Endothelial cell of umbilical vein (primary cell): ENCODE results near the gene MYT1. TPM values are rescaled to one million over a fixed set of nuclear protein-coding genes. Genes with fewer than 3 reads are reported as not detected.

Source experiments
- BruUV-seq: library from RNA; stranded (reverse); fragments of 400-500 nt; replicated peaks from 2 replicates; lab custom pipeline; 2021; lab: Mats Ljungman, UMichigan
- CTCF ChIA-PET: fragments of 300-600, 350-600 bp; sonication (Branson Sonifier 250); formaldehyde crosslinking; loops from one replicate; lab custom pipeline; 2021; ENCODE audit warnings: antibody characterized with exemption, inconsistent platforms; lab: Charles Lee
- POLR2A ChIA-PET: fragments of 300-600, 350-600 bp; sonication (Branson Sonifier 250); formaldehyde crosslinking; loops from one replicate; lab custom pipeline; 2021; ENCODE audit warnings: antibody characterized with exemption, inconsistent platforms; lab: Charles Lee
- DNase-seq: peaks from one replicate; pipeline ENCODE4 v3.0.0-alpha.2; 2011; ENCODE audit warnings: low read depth, low spot score
- FAIRE-seq: peaks from 2 replicates; lab custom pipeline; 2011; peaks lifted over from hg19 to GRCh38; lab: Jason Lieb, UNC
- H2AFZ ChIP-seq: 2 replicates; pipeline ENCODE4 v1.6.0; 2012; ENCODE audit warnings: low read depth, low read length, control low read depth, inconsistent platforms
- H3K27ac ChIP-seq: 2 replicates; pipeline ENCODE4 v1.5.1; 2011; ENCODE audit warnings: low read depth, mild to moderate bottlenecking, control low read depth, low read length, moderate library complexity; ENCODE audit not compliant: insufficient read depth
- H3K27me3 ChIP-seq, 2 experiments: 2 replicates each; pipeline versions ENCODE4 v1.6.0 to v1.6.1; 2011; ENCODE audit warnings: low read length in 2 of 2, mixed read lengths in 1 of 2; ENCODE audit not compliant: control insufficient read depth in 2 of 2, insufficient read depth in 2 of 2
- H3K36me3 ChIP-seq, 2 experiments: 2 replicates in 1 of 2; 3 replicates in 1 of 2; pipeline ENCODE4 v1.5.1; 2011; ENCODE audit warnings: low read length in 2 of 2, mild to moderate bottlenecking in 1 of 2, moderate library complexity in 1 of 2; ENCODE audit not compliant: control insufficient read depth in 2 of 2, insufficient read depth in 2 of 2; ENCODE audit errors: extremely low read depth in 1 of 2
- H3K4me1 ChIP-seq: 3 replicates; pipeline ENCODE4 v1.5.1; 2011; ENCODE audit warnings: mild to moderate bottlenecking, low read length; ENCODE audit not compliant: control insufficient read depth, insufficient read depth; ENCODE audit errors: extremely low read depth
- H3K4me2 ChIP-seq: 2 replicates; pipeline ENCODE4 v1.6.1; 2011; ENCODE audit warnings: low read length, control low read depth, mixed read lengths; ENCODE audit not compliant: insufficient read depth
- H3K4me3 ChIP-seq, 3 experiments: fragments of 200-600 bp in 1 of 3; sonication (generic), shearing (Covaris generic) in 1 of 3; replicated peaks in 1 of 3; 2 replicates each; pipeline ENCODE4 v1.5.1; 2011 to 2016; ENCODE audit warnings: control low read depth in 3 of 3, low read length in 3 of 3, mild to moderate bottlenecking in 2 of 3, inconsistent platforms in 1 of 3, low read depth in 1 of 3, moderate library complexity in 1 of 3; ENCODE audit not compliant: insufficient read depth in 1 of 3
- H3K79me2 ChIP-seq: 2 replicates; pipeline ENCODE4 v1.6.0; 2012; ENCODE audit warnings: low read length, inconsistent platforms; ENCODE audit not compliant: control insufficient read depth, insufficient read depth
- H3K9ac ChIP-seq: replicated peaks from 2 replicates; pipeline ENCODE3; 2011; ENCODE audit warnings: low read length, control low read depth; ENCODE audit not compliant: insufficient read depth; ENCODE audit errors: extremely low read depth
- H3K9me1 ChIP-seq: replicated peaks from 3 replicates; pipeline ENCODE4 v1.6.0; 2011; ENCODE audit warnings: mild to moderate bottlenecking, low read length; ENCODE audit not compliant: control insufficient read depth, insufficient read depth; ENCODE audit errors: extremely low read depth
- H3K9me3 ChIP-seq: replicated peaks from 2 replicates; pipeline ENCODE4 v1.5.1; 2012; ENCODE audit warnings: low read length, inconsistent platforms; ENCODE audit not compliant: control insufficient read depth, insufficient read depth
- H4K20me1 ChIP-seq: replicated peaks from 2 replicates; pipeline ENCODE3; 2011; ENCODE audit warnings: mild to moderate bottlenecking, low read length; ENCODE audit not compliant: control insufficient read depth, insufficient read depth; ENCODE audit errors: extremely low read depth
- EZH2 ChIP-seq: IDR thresholded peaks from 2 replicates; pipeline ENCODE4 v1.6.1; 2012; ENCODE audit warnings: borderline replicate concordance, low read depth, mild to moderate bottlenecking, moderate library complexity, low read length, inconsistent platforms; ENCODE audit not compliant: severe bottlenecking
- FOS ChIP-seq: IDR thresholded peaks from 2 replicates; pipeline ENCODE4 v1.6.1; 2011; ENCODE audit warnings: mild to moderate bottlenecking, low read length, moderate library complexity, borderline replicate concordance; ENCODE audit not compliant: insufficient read depth
- GATA2 ChIP-seq: IDR thresholded peaks from 2 replicates; pipeline ENCODE4 v1.7.0; 2011; ENCODE audit warnings: low read depth, mild to moderate bottlenecking, moderate library complexity, mixed read lengths, low read length; ENCODE audit not compliant: insufficient read length, insufficient read depth
- JUN ChIP-seq: IDR thresholded peaks from 2 replicates; pipeline ENCODE4 v1.6.1; 2011; ENCODE audit warnings: borderline replicate concordance, low read depth; ENCODE audit not compliant: insufficient read length, insufficient read depth
- MAX ChIP-seq: IDR thresholded peaks from 2 replicates; pipeline ENCODE4 v1.6.1; 2011; ENCODE audit not compliant: insufficient read depth, insufficient read length
- MYC ChIP-seq: IDR thresholded peaks from one replicate; pipeline ENCODE4 v1.6.1; 2011; ENCODE audit warnings: mild to moderate bottlenecking, low read depth, low read length
- POLR2A ChIP-seq: IDR thresholded peaks from 2 replicates; pipeline ENCODE4 v1.6.1; 2012; ENCODE audit warnings: low read depth, mild to moderate bottlenecking, control low read depth, low read length
- POLR2AphosphoS5 ChIP-seq: IDR thresholded peaks from 2 replicates; pipeline ENCODE4 v1.6.1; 2012; ENCODE audit warnings: low read depth, mild to moderate bottlenecking, control low read depth, low read length, moderate library complexity; ENCODE audit not compliant: insufficient read depth
- dilution Hi-C: fragments of 300-500 bp; cut with MboI; formaldehyde crosslinking; loops from one replicate; pipeline ENCODE4 v1.15.0; 2019; ENCODE audit warnings: low sequenced_read_pairs; ENCODE audit not compliant: extremely low pct_ligation_motif_present
- intact Hi-C: fragments of 100-400 bp; cut with micrococcal nuclease; formaldehyde crosslinking; loops from one replicate; pipeline ENCODE4 v1.10.0; 2022
- polyA plus RNA-seq, 4 experiments: library from polyadenylated mRNA; depleted of rRNA in 3 of 4; stranded (reverse) in 3 of 4; unstranded in 1 of 4; fragments of >200 nt; gene quantifications; 2 replicates each; pipeline versions ENCODE4 v1.2.1 to v1.2.3, GENCODE V29; 2011 to 2012; ENCODE audit warnings: missing spikeins in 1 of 4
- total RNA-seq: library from RNA; stranded (reverse); gene quantifications from 2 replicates; pipeline ENCODE4 v1.2.3, GENCODE V29; 2021
- TF ChIP-seq, protein P1 (sequence below), 2 donors: IDR thresholded peaks; 1 replicate in 1 of 2; 2 replicates in 1 of 2; pipeline ENCODE4 v1.5.1; 2011; ENCODE audit warnings: low read length in 2 of 2, mild to moderate bottlenecking in 2 of 2, moderate library complexity in 2 of 2, control low read depth in 1 of 2, inconsistent platforms in 1 of 2, low read depth in 1 of 2; ENCODE audit not compliant: insufficient read depth in 1 of 2; ENCODE audit errors: extremely low read depth in 1 of 2

The MYT1 gene
- total and polyA plus RNA-seq, 2 donors (not counting 3 experiments of a cell fraction or from before 2014, with no cell fraction given): not detected

DNA sequence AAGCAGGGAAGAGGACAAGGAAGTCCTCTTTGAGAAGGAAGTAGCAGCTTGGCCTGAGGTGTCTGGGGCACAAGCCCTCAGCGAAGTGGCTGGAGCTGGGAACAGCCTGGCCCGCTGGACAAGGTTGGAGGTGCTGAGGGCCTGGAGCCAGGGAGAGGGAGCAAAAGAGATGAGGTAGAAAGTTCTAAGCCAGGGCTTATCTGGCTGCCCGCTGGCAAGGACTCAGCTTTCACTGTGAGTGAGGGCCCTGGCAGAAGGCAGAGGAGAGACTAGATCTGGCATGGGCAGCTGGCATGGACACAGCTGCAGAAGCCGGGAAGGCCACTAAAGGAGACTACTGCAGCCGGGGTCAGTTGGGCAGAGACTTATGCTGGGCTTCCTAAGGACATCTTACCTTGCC lies 69.5 kb downstream of the MYT1 start:
- Histone ChIP-seq H3K79me2 (no peaks in the 10 kb centered on the region), H3K9me1 (no peaks in the 10 kb centered on the region), H3K36me3 (no peaks in the 10 kb centered on the region), H3K27me3 (no peaks in the 10 kb centered on the region), H2AFZ (no peak overlapping the region), H3K4me1 (no peaks in the 10 kb centered on the region), H3K9ac (no peak overlapping the region), H3K4me2 (no peak overlapping the region), H3K27ac (no peak overlapping the region), H4K20me1 (no peaks in the 10 kb centered on the region), H3K9me3 (no peaks in the 10 kb centered on the region), H3K4me3 (no peak overlapping the region)
- no peak for DNase-seq
- TF ChIP-seq JUN (no peak), POLR2A (no peak), EZH2 (no peak), MAX (no peak), POLR2AphosphoS5 (no peak), FOS (no peak), GATA2 (no peak), MYC (no peak)
- TF ChIP-seq, protein P1, sequence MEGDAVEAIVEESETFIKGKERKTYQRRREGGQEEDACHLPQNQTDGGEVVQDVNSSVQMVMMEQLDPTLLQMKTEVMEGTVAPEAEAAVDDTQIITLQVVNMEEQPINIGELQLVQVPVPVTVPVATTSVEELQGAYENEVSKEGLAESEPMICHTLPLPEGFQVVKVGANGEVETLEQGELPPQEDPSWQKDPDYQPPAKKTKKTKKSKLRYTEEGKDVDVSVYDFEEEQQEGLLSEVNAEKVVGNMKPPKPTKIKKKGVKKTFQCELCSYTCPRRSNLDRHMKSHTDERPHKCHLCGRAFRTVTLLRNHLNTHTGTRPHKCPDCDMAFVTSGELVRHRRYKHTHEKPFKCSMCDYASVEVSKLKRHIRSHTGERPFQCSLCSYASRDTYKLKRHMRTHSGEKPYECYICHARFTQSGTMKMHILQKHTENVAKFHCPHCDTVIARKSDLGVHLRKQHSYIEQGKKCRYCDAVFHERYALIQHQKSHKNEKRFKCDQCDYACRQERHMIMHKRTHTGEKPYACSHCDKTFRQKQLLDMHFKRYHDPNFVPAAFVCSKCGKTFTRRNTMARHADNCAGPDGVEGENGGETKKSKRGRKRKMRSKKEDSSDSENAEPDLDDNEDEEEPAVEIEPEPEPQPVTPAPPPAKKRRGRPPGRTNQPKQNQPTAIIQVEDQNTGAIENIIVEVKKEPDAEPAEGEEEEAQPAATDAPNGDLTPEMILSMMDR (IDR thresholded peaks at IDR 0.05; ENCODE audit: extremely low read depth in 1 of 2, insufficient read depth in 1 of 2, low read depth in 1 of 2, low read length in 2 of 2): no peak
- no TSS peak for BruUV-seq
- no peak for FAIRE-seq
- intact Hi-C loops (no loop called here), dilution Hi-C loops (no loop called here)
- CTCF ChIA-PET: interaction anchor here (1.3 kb wide), 1 partner anchor 10 kb away, joined by 4 read pairs; no protein-coding TSS in a partner anchor
- POLR2A ChIA-PET: no interaction called here
